Effector CD4-positive, alpha-beta T cell (primary cell): Measurements from ENCODE around the gene RABGGTA.
A peak's percentile ranks its signal among the peaks of the same experiment; 100 is the strongest.

ENCODE experiments used
- DNase-seq: peaks from one replicate; pipeline ENCODE4 v3.0.0-alpha.2; 2020

RABGGTA gene

GRCh38 chr14:24300326-24300980 lies 29.1 kb upstream of the RABGGTA start:
- DNase-seq, result no peak

- DNase-seq, result peak; percentile 92
Observed at GRCh38 chr14:24299255-24300191, 28.1 kb upstream of the RABGGTA start, which contains the start of the genes DHRS1 and NOP9. Gene DHRS1 (minus strand): TSS chr14:24299780. CDS start chr14:24299106, 674 bp downstream. Gene NOP9 (plus strand): TSS chr14:24299850. CDS start chr14:24299955, 105 bp downstream.

GRCh38 chr14:24298892-24299254 lies 27.5 kb upstream of the RABGGTA start:
- no peak for DNase-seq

- no peak for DNase-seq
Observed at GRCh38 chr14:24297190-24297964, 26.0 kb upstream of the RABGGTA start.

- DNase-seq, result peak; percentile 66
Observed at GRCh38 chr14:24296341-24297157, 25.2 kb upstream of the RABGGTA start.

GRCh38 chr14:24293525-24293924 lies 22.1 kb upstream of the RABGGTA start:
- DNase-seq, result no peak

GRCh38 chr14:24292118-24292807 lies 20.9 kb upstream of the RABGGTA start:
- DNase-seq, result no peak

- DNase-seq, result no peak
Observed at GRCh38 chr14:24291446-24292117, 20.2 kb upstream of the RABGGTA start.

GRCh38 chr14:24290746-24291145 lies 19.3 kb upstream of the RABGGTA start:
- no peak for DNase-seq

- no peak for DNase-seq
Observed at GRCh38 chr14:24289649-24290280, 18.4 kb upstream of the RABGGTA start.

- no peak for DNase-seq
Observed at GRCh38 chr14:24286996-24287395, 15.6 kb upstream of the RABGGTA start.

- no peak for DNase-seq
Observed at GRCh38 chr14:24285351-24285750, 14.0 kb upstream of the RABGGTA start.

- DNase-seq, result no peak
Observed at GRCh38 chr14:24284501-24285035, 13.2 kb upstream of the RABGGTA start.

- DNase-seq, result no peak
Observed at GRCh38 chr14:24283796-24284460, 12.5 kb upstream of the RABGGTA start.

- DNase-seq, result no peak
Observed at GRCh38 chr14:24282736-24283135, 11.3 kb upstream of the RABGGTA start.

GRCh38 chr14:24281636-24282035 lies 10.2 kb upstream of the RABGGTA start:
- no peak for DNase-seq

- DNase-seq, result no peak
Observed at GRCh38 chr14:24280797-24281460, 9.5 kb upstream of the RABGGTA start.

GRCh38 chr14:24279301-24280186 lies 8.1 kb upstream of the RABGGTA start:
- DNase-seq, result peak; percentile 15
